ENCODE measurements around the gene MMP15.

The MMP15 gene

DNA sequence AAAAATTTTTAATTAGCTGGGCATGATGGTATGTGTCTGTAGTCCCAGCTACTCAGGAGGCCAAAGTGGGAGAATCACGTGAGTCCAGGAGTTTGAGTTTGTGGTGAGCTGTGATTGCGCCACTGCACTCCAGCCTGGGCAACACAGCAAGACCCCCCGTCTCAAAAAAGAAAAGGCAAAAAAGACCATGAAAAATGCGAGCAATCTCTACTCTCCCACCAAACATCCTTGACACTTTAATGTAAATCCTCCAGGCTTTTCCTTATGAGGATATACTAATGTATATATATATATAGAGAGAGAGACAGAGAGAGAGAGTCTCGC, 28.1 kb downstream of the MMP15 start:
- TF ChIP-seq, protein P1, sequence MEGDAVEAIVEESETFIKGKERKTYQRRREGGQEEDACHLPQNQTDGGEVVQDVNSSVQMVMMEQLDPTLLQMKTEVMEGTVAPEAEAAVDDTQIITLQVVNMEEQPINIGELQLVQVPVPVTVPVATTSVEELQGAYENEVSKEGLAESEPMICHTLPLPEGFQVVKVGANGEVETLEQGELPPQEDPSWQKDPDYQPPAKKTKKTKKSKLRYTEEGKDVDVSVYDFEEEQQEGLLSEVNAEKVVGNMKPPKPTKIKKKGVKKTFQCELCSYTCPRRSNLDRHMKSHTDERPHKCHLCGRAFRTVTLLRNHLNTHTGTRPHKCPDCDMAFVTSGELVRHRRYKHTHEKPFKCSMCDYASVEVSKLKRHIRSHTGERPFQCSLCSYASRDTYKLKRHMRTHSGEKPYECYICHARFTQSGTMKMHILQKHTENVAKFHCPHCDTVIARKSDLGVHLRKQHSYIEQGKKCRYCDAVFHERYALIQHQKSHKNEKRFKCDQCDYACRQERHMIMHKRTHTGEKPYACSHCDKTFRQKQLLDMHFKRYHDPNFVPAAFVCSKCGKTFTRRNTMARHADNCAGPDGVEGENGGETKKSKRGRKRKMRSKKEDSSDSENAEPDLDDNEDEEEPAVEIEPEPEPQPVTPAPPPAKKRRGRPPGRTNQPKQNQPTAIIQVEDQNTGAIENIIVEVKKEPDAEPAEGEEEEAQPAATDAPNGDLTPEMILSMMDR (conservative IDR thresholded peaks at IDR 0.05; ENCODE audit: low read depth), result no peak
- POLR2A ChIA-PET (ENCODE audit: low non-redundant PET), result no interaction called here
- CTCF ChIA-PET, result no interaction called here
- no peak for DNase-seq (ENCODE audit: low spot score)
- no peak overlapping the region for H3K27ac ChIP-seq

- CTCF ChIA-PET, result interaction anchor here (0.7 kb wide), 1 partner anchor 11 kb away, joined by 4 read pairs; no protein-coding TSS in a partner anchor
- POLR2A ChIA-PET (ENCODE audit: low non-redundant PET), result no interaction called here
- TF ChIP-seq, protein P1 (conservative IDR thresholded peaks at IDR 0.05; ENCODE audit: low read depth), result no peak
Observed at GRCh38 chr16:58054289-58054688, 28.7 kb downstream of the MMP15 start.

DNA sequence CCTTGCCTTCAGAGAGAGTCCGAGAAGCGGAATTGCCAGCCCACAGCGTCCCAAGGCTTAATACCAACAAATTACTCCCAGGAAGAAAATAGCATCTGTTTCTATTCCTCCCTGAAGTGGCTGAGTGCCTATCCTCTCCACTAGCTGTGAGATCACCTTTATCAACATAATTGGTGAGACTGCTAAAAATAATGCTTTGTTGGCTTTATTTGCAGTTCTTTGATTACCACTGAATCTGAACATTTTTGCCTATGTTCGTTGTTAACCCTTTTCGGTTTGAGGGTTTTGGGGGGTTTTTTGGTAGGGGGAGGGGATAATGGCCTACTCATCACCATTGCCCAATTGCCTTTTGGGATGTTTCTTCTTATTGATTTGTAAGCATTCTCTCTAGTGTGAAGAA, 31.0 kb downstream of the MMP15 start:
- ChIA-PET POLR2A (ENCODE audit: low non-redundant PET) (no interaction called here), CTCF (no interaction called here)
- H3K27ac ChIP-seq, result no peak overlapping the region
- DNase-seq (ENCODE audit: low spot score), result no peak
- TF ChIP-seq, protein P1 (conservative IDR thresholded peaks at IDR 0.05; ENCODE audit: low read depth), result no peak

More at GRCh38 chr16:58054289-58054688, 28.7 kb downstream of the MMP15 start:
- no peak for DNase-seq (ENCODE audit: low spot score)
- H3K27ac ChIP-seq, result no peak overlapping the region

DNA sequence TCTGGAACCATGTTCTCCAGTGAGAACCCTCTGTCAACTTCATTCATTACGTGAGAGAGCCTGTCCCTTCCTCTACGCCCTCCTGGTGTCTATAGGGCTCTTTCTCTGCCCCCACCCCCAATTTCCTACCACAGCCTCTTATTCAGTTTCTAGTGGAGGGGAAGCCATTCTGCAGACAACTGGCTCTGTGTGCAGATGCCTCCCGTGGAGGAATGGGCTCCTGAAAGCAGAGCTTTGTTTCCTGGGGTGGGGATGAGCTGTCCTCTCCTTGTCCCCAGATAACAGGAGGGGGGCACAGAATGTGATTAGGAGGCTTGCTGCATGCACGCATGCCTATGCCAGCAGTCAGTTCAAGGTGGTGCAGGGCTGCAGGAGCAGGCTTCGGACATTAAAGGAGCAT, 31.6 kb downstream of the MMP15 start:
- TF ChIP-seq, protein P1 (conservative IDR thresholded peaks at IDR 0.05; ENCODE audit: low read depth), result no peak
- no peak overlapping the region for H3K27ac ChIP-seq
- ChIA-PET POLR2A (ENCODE audit: low non-redundant PET) (no interaction called here), CTCF (no interaction called here)
- DNase-seq (ENCODE audit: low spot score), result no peak

GRCh38 chr16:58057784-58058183, 32.2 kb downstream of the MMP15 start:
- no peak overlapping the region for H3K27ac ChIP-seq
- TF ChIP-seq, protein P1 (conservative IDR thresholded peaks at IDR 0.05; ENCODE audit: low read depth), result no peak
- ChIA-PET CTCF (no interaction called here), POLR2A (ENCODE audit: low non-redundant PET) (no interaction called here)
- DNase-seq (ENCODE audit: low spot score), result no peak

- no peak overlapping the region for H3K27ac ChIP-seq
- TF ChIP-seq, protein P1 (conservative IDR thresholded peaks at IDR 0.05; ENCODE audit: low read depth), result no peak
- POLR2A ChIA-PET (ENCODE audit: low non-redundant PET), result no interaction called here
- CTCF ChIA-PET, result no interaction called here
- DNase-seq (ENCODE audit: low spot score), result no peak
Observed at GRCh38 chr16:58062821-58063220, 37.3 kb downstream of the MMP15 start.
